SU-DHL-6 (cell line): Measurements from ENCODE around the gene APOL6.

Experiments used
- EZH2phosphoT487 ChIP-seq: fragments of 200-600 bp; sonication (generic), shearing (Covaris generic); conservative IDR thresholded peaks from 2 replicates; pipeline ENCODE4 v1.6.1; 2018; ENCODE audit warnings: mild to moderate bottlenecking, antibody characterized with exemption, low read length, moderate library complexity, mixed read lengths
- TF ChIP-seq, protein P1 (sequence below): fragments of 200-600 bp; sonication (generic); IDR thresholded peaks from one replicate; pipeline ENCODE4 v1.5.1; 2017; ENCODE audit warnings: antibody characterized with exemption, mild to moderate bottlenecking, low read length, moderate library complexity; ENCODE audit not compliant: insufficient read depth, poor library complexity, severe bottlenecking

DNA sequence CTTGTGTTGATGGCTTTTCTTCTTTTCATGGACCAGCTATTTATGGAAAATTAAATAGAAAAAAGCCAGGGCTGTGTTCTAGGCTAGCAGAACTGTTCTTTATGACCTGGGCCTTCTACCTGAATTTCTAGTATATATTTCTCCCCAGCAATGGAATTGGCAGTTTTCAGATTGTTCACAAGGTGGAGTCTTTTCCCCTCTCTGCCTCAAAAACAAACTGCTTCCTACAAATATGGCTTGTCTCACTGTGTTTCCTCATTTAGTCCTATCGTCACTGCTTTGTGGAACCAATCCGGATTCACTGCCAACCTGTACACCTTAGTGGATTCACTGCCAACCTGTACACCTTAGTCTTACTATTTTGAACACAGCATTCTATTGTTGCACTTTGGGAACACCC, 64.4 kb downstream of the APOL6 start:
- TF ChIP-seq, protein P1, sequence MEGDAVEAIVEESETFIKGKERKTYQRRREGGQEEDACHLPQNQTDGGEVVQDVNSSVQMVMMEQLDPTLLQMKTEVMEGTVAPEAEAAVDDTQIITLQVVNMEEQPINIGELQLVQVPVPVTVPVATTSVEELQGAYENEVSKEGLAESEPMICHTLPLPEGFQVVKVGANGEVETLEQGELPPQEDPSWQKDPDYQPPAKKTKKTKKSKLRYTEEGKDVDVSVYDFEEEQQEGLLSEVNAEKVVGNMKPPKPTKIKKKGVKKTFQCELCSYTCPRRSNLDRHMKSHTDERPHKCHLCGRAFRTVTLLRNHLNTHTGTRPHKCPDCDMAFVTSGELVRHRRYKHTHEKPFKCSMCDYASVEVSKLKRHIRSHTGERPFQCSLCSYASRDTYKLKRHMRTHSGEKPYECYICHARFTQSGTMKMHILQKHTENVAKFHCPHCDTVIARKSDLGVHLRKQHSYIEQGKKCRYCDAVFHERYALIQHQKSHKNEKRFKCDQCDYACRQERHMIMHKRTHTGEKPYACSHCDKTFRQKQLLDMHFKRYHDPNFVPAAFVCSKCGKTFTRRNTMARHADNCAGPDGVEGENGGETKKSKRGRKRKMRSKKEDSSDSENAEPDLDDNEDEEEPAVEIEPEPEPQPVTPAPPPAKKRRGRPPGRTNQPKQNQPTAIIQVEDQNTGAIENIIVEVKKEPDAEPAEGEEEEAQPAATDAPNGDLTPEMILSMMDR = no peak
- TF ChIP-seq EZH2phosphoT487 = no peak
